Calu3 (cell line): ENCODE results near the gene PKM. TPM values are rescaled to one million over a fixed set of nuclear protein-coding genes. Genes with fewer than 3 reads are reported as not detected.
A peak's percentile ranks its signal among the peaks of the same experiment; 100 is the strongest.

Experiments
- BruUV-seq: library from RNA; stranded (reverse); fragments of 400-500 nt; replicated peaks from 2 replicates; lab custom pipeline; 2021; lab: Mats Ljungman, UMichigan
- CTCF ChIA-PET: fragments of 300-600 bp; sonication (Branson Sonifier 250); formaldehyde crosslinking; loops from one replicate; lab custom pipeline; 2022; ENCODE audit warnings: antibody characterized with exemption; lab: Charles Lee
- DNase-seq: peaks from one replicate; pipeline ENCODE4 v3.0.0; 2022
- H3K27ac Mint-ChIP-seq: one replicate; pipeline ENCODE4 v1.8.0; 2022; ENCODE audit warnings: mixed read lengths; ENCODE audit not compliant: unreplicated experiment
- H3K27me3 Mint-ChIP-seq: one replicate; pipeline ENCODE4 v1.8.0; 2022; ENCODE audit warnings: mixed read lengths; ENCODE audit not compliant: unreplicated experiment
- H3K36me3 Mint-ChIP-seq: one replicate; pipeline ENCODE4 v1.8.0; 2022; ENCODE audit warnings: mild to moderate bottlenecking, moderate library complexity, mixed read lengths; ENCODE audit not compliant: insufficient read depth, unreplicated experiment
- H3K4me1 Mint-ChIP-seq: one replicate; pipeline ENCODE4 v1.8.0; 2022; ENCODE audit warnings: mild to moderate bottlenecking, low read depth, mixed read lengths; ENCODE audit not compliant: unreplicated experiment
- H3K4me3 Mint-ChIP-seq: one replicate; pipeline ENCODE4 v1.8.0; 2022; ENCODE audit warnings: mild to moderate bottlenecking, low read depth, moderate library complexity, mixed read lengths; ENCODE audit not compliant: unreplicated experiment
- H3K9me3 Mint-ChIP-seq: one replicate; pipeline ENCODE4 v1.8.0; 2022; ENCODE audit warnings: low read depth, mixed read lengths; ENCODE audit not compliant: unreplicated experiment
- CTCF ChIP-seq: fragments of 200-600 bp; IDR thresholded peaks from one replicate; pipeline ENCODE4 v1.8.0; 2022; ENCODE audit warnings: antibody characterized with exemption; ENCODE audit not compliant: unreplicated experiment
- intact Hi-C: fragments of 100-400 bp; cut with micrococcal nuclease; formaldehyde crosslinking; loops from one replicate; pipeline ENCODE4 v1.10.0; 2022; ENCODE audit not compliant: unreplicated experiment
- total RNA-seq: library from RNA; stranded (reverse); gene quantifications from 2 replicates; pipeline ENCODE4 v1.2.3, GENCODE V29; 2022

The PKM gene
- total RNA-seq, 1 experiment from 2014 or later, result 1,922 TPM

- DNase-seq, result no peak
- Mint-ChIP-seq H3K36me3 (peaks cover 75% of the 10 kb centered on the region), H3K27ac (peak overlapping the region; percentile 72), H3K9me3 (no peaks in the 10 kb centered on the region), H3K27me3 (no peaks in the 10 kb centered on the region), H3K4me1 (peaks cover 35% of the 10 kb centered on the region), H3K4me3 (peak overlapping the region; percentile 66)
- TF ChIP-seq CTCF, result no peak
- no TSS peak for BruUV-seq
- intact Hi-C loops, result loop anchor here (2.0 kb wide), 1 partner anchor 88 kb away; no protein-coding TSS in a partner anchor
- CTCF ChIA-PET, result interaction anchor here (0.7 to 2.5 kb wide), 5 partner anchors 9 to 33 kb away, joined by 3 to 10 read pairs (median 4); partner anchors contain the start of gene PKM
Measured at GRCh38 chr15:72198356-72199204, 32.4 kb downstream of the PKM start.

GRCh38 chr15:72197460-72198355 is 33.3 kb downstream of the PKM start, which contains the start of gene GRAMD2A:
Gene GRAMD2A, minus strand, starts transcription at chr15:72197787.
- intact Hi-C loops, result loop anchor here (2.0 kb wide), 1 partner anchor 89 kb away; no protein-coding TSS in a partner anchor
- H3K27me3 Mint-ChIP-seq, result no peaks in the 10 kb centered on the region
- DNase-seq, result peak; percentile 80
- H3K4me1 Mint-ChIP-seq, result peaks cover 26% of the 10 kb centered on the region
- peak within 1 kb of the TSS; percentile 66 for H3K4me3 Mint-ChIP-seq
- TF ChIP-seq CTCF, result no peak
- H3K36me3 Mint-ChIP-seq, result peaks cover 67% of the 10 kb centered on the region
- no peaks in the 10 kb centered on the region for H3K9me3 Mint-ChIP-seq
- no TSS peak for BruUV-seq
- H3K27ac Mint-ChIP-seq, result peak within 1 kb of the TSS; percentile 72
- CTCF ChIA-PET, result interaction anchor here (1.2 to 2.5 kb wide), 4 partner anchors 10 to 34 kb away, joined by 3 to 10 read pairs (median 6); partner anchors contain the start of gene PKM

- no peak for TF ChIP-seq CTCF
- no peaks in the 10 kb centered on the region for H3K27me3 Mint-ChIP-seq
- no TSS peak for BruUV-seq
- intact Hi-C loops, result no loop called here
- H3K36me3 Mint-ChIP-seq, result peaks cover 60% of the 10 kb centered on the region
- peaks cover 25% of the 10 kb centered on the region for H3K4me1 Mint-ChIP-seq
- CTCF ChIA-PET, result interaction anchor here (1.6 kb wide), 1 partner anchor 30 kb away, joined by 3 read pairs; no protein-coding TSS in a partner anchor
- no peaks in the 10 kb centered on the region for H3K9me3 Mint-ChIP-seq
- DNase-seq, result no peak
- H3K4me3 Mint-ChIP-seq, result peak overlapping the region; percentile 66
- peak overlapping the region; percentile 60 for H3K27ac Mint-ChIP-seq
Measured at GRCh38 chr15:72197041-72197459, 33.9 kb downstream of the PKM start.

- no peak for DNase-seq
Measured at GRCh38 chr15:72196409-72197040, 34.5 kb downstream of the PKM start.

More at GRCh38 chr15:72196409-72197040, 34.5 kb downstream of the PKM start:
- Mint-ChIP-seq H3K36me3 (peaks cover 55% of the 10 kb centered on the region), H3K4me3 (peak overlapping the region; percentile 66), H3K9me3 (no peaks in the 10 kb centered on the region), H3K27ac (peak overlapping the region; percentile 60), H3K4me1 (peaks cover 25% of the 10 kb centered on the region), H3K27me3 (no peaks in the 10 kb centered on the region)
- intact Hi-C loops, result no loop called here
- CTCF ChIA-PET, result interaction anchor here (0.7 to 1.1 kb wide), 2 partner anchors 32 to 239 kb away, joined by 3 to 5 read pairs; no protein-coding TSS in a partner anchor
- BruUV-seq, result no TSS peak
- TF ChIP-seq CTCF, result no peak
